GM19468 (cell line): Measurements from ENCODE around the gene SMCO4.
A peak's percentile ranks its signal among the peaks of the same experiment; 100 is the strongest.

Source experiments
- ATAC-seq: cut with Tn5 transposase; IDR thresholded peaks from one replicate; pipeline ENCODE4 v1.9.1; 2021; ENCODE audit warnings: mild to moderate bottlenecking, moderate library complexity, moderate number of reproducible peaks; ENCODE audit not compliant: unreplicated experiment; ENCODE audit errors: extremely low read depth

The SMCO4 gene

GRCh38 chr11:93563857-93564256, 20.7 kb upstream of the SMCO4 start:
- ATAC-seq = no peak

DNA sequence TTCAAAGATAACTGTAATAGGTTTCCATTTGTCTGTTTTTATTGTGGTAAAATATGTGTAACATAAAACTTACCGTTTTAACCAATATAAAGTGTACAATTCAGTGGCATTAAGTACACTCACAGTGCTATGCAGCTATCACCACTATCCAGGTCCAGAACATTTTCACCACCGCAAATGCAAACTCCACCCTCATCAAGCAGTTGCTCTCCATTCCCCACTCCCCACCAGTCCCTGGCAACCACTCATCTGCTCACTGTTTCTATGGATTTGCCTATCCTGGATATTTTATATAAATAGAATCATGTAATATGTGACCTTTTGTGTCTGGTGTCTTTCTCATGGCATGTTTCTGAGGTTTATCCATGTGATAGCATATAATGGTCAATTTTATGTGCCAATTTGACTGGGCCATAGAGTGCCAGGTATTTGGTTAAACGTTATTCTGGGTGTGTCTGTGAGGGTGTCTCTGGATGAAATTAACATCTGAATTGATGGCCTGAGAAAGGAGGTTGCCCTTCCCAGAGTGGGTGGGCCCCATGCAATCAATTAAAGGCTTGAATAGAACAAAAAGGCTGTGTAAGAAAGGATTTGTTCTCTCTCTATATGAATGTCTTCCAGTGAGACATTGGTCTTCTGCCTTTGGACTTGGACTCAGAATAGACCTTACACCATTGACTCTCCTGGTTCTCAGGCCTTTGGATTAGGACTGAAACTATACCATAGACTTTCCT, 17.2 kb upstream of the SMCO4 start:
- no peak for ATAC-seq

DNA sequence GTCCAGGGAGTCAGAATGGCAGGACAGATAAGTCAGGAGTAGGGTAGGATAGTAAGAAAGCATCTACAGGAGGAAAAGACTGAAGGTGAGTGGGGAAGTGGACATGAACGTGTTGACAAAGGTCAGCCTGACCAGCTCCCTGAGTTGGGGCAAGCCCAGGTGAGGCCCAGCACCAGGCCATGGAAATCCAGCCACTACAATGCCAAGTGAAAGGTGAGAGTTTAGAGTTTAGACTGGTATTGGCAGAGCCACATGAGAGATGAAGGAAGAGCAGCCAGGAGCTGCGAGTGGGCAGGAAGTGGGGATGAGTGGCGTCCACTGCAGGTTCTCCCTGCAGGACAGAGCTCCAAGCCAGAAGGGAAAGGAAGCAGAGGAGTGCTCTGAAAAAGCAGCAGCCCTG, 16.5 kb upstream of the SMCO4 start:
- no peak for ATAC-seq

- ATAC-seq = no peak
These were observed 9.7 kb upstream of the SMCO4 start for GRCh38 chr11:93552874-93553273.

DNA sequence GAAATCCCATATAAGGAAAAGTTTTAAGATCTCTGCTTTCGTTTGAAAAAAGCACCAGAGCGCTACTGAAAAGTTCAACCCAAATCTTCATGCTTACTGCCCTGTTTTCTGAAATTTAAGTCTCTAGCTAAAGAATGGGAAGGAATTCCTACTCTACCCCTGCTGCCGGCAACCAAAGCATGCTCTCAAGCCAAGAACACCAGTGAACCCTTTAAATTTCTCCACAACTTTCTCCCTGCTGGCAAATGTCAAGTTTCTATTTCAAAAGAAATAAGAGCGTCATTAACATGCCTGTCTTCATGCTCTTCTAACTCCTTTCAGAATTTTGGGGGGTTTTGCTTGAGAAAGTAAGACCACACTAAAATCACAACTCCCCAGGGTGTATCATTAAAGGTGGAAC, 6.8 kb upstream of the SMCO4 start:
- no peak for ATAC-seq

- ATAC-seq = no peak
These were observed 5.6 kb upstream of the SMCO4 start for GRCh38 chr11:93548679-93549319.

DNA sequence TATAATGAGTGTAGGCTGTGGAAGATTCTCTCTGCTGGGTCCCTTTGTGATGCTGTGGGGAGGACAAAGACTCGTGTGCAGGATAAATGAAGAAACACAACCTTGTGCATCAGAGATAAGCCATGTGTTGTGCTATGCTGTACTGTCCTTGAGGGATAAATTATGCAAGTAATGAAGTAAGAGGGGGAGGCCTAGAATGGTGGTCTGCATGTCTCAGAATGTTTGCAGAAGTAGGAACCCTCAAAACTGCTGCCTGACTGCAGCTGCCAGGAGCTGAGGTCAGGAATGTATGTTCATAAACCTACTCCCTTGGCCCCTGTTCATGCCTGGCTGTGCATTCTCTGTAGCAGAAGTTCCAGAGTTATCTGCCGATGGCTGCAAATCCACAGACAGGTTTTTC, 4.6 kb upstream of the SMCO4 start:
- ATAC-seq = no peak

DNA sequence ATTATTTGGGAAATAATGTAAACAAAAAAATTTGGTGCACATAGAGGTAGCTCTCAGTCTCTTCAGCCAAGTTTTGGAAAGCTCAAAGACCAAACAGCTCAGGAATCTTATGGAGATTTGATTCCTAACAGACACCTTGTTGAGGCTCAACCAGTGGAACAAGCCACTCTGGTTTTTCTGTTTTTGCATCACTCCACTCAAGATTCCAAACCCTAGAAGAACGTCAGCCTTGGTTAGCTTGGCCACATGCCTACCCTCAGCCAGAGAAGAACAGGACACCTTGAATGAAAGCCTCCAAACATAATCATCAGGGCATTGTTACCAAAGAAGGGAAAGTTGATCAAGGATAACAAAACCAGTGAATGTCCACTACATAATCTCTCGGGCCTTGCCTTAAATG, 3.8 kb upstream of the SMCO4 start:
- no peak for ATAC-seq

- ATAC-seq = no peak
These were observed 2.4 kb upstream of the SMCO4 start for GRCh38 chr11:93545566-93545965.

- ATAC-seq = peak; percentile 4
These were observed 371 bp downstream of the SMCO4 start for GRCh38 chr11:93542811-93543229.

GRCh38 chr11:93541884-93542810, 1.0 kb downstream of the SMCO4 start:
- peak; percentile 18 for ATAC-seq

- no peak for ATAC-seq
These were observed 2.2 kb downstream of the SMCO4 start for GRCh38 chr11:93540896-93541553.

DNA sequence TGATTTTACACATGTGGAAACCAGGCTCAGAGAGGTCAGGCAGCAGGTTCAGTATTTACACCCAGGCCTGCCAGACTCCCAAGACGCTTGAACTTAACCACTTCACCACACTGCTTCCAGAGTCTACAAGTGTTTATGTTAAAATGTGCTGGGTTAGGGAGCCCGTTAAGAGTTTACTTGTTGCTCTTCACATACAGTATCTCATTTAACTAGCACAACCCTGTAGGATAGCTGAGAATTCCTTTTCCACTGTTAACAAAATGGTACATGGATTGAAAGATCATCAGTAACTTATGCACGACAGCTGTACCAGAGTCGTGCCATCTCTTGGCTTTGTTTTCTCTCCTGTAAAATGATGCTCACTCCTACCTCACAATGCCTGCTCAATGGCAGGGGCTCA, 2.9 kb downstream of the SMCO4 start:
- no peak for ATAC-seq

DNA sequence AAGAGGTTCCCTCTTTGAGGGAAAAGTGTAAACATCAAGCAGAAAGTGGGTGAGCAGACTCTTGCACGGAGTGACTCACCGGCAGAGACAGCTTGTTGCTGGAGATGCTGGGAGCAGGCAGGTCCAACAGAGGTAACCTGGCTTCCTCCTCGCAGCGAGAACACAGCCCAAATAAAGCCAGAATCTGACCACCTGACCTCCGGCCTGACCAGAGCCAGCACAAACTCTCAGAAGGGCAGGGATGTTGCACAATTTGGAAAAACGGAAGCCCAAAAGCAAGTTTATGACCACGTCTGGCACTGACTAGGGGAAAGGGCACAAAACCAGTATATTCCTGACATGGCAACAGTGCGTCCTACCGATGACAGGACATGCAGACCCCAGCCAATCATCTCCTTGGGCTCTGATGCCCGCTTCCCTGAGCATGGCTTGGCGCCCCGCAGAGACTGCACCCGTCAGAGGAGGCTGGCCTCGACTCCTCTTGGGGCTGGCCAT, 5.4 kb downstream of the SMCO4 start:
- no peak for ATAC-seq

GRCh38 chr11:93537049-93537448, 6.1 kb downstream of the SMCO4 start:
- ATAC-seq = no peak

- ATAC-seq = no peak
These were observed 6.9 kb downstream of the SMCO4 start for GRCh38 chr11:93536101-93536861.

GRCh38 chr11:93535578-93535977, 7.6 kb downstream of the SMCO4 start:
- peak; percentile 38 for ATAC-seq

- ATAC-seq = no peak
These were observed 10.4 kb downstream of the SMCO4 start for GRCh38 chr11:93532806-93533205.

GRCh38 chr11:93532281-93532789, 10.9 kb downstream of the SMCO4 start:
- peak; percentile 16 for ATAC-seq
